CD4-positive, alpha-beta T cell treated with Interleukin-15 for 4 hours (primary cell): ENCODE results near the gene PNLDC1.
"Not testable (repeated sequence)": the region's sequence is repeated elsewhere in the genome, so short reads cannot be mapped to it uniquely, and the experiment has no call there.

ENCODE experiments used
- DNase-seq: peaks from one replicate; pipeline ENCODE4 v3.0.0-alpha.2; 2020; ENCODE audit warnings: low spot score

Gene PNLDC1

DNA sequence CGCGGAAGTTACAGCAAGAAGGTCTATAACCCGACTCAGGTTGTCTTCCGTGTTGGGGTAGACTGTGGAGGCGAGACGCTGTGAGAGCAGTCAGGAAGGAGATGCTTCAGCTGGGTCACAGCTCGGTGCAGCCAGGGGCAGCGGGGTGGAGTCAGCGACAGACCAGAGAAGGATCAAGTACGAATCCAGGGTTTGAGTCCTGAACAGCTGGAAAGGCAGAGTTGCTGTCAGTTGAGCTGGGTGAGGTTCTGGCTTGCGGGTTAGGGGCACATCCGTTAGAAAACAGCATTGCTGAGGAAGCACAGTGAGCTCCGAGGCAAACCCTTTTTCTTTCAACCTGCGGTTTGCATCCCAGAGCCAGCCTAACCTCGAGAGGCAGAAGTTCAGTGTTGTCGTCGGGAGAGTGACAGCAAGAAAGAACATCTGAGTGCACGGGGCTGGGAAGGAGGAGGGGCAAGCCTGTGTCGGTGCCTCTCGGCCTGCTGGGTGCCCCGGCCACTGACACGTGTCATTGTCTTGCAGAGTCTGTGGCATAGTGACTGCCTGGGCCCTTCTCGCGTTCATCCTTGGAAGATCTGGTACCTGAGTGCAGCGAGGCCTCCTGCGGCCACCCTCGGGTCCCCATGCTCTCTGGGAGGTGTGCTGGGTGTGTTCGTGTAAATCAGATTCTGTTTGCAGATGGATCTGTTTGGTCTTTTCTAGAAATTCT, 20.0 kb downstream of the PNLDC1 start:
- DNase-seq: peak; percentile 22

GRCh38 chr6:159821122-159821521, 21.0 kb downstream of the PNLDC1 start:
- no peak for DNase-seq

DNA sequence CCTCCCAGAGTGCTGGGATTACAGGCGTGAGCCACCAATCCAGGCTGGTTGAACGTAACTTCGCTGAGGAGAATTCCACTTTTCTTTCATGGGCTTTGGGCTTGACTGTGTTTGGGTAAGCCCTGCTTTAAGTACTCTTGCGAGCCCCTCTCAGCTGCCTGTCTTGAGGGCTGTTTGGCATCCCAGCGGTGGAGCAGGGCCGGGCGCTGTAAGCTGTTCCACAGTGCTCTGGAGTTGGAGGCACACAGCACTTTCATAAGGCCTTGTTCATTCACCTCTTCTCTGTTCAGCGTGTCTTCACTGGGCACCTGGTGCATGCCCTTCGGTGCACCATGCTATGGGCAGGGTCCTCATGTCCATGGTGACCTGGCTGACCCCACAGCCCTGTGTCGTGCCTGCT, 21.6 kb downstream of the PNLDC1 start:
- no peak for DNase-seq

GRCh38 chr6:159823953-159824352, 23.9 kb downstream of the PNLDC1 start:
- no peak for DNase-seq

DNA sequence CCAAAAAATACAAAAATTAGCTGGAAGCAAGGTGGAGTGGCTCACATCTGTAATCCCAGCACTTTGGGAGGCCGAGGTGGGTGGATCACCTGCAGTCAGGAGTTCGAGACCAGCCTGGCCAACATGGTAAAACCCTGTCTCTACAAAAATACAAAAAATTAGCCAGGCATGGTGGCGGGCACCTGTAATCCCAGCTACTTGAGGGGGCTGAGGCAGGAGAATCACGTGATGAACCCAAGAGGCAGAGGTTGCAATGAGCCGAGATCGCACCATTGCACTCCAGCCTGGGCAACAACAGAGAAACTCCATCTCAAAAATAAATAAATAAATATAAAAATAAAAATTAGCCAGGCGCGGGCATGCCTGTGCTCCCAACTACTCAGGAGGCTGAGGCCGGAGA, 24.6 kb downstream of the PNLDC1 start:
- not testable (repeated sequence) for DNase-seq

- no peak for DNase-seq
Measured at GRCh38 chr6:159826004-159826403, 25.9 kb downstream of the PNLDC1 start.

- DNase-seq: no peak
Measured at GRCh38 chr6:159826968-159827647, 27.0 kb downstream of the PNLDC1 start.

GRCh38 chr6:159828074-159828473, 28.0 kb downstream of the PNLDC1 start:
- DNase-seq: no peak

DNA sequence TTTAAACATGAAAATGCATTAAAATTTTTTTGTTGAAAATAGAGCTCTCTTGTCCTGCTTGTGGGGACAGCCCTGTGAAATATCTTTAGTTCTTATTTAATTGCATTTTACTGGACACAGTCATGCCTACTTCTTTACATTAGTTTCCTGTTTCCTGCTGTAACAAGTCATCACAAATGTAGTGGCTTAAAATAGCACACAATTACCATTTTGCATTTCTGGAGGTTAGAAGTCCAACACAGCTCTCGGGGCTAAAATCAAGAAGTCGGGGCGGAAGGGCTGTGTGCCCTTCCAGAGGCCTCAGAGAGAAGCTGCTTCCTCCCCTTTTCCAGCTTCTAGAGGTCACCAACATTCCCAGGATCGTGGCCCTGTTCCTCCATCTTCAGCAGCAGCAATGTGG, 29.4 kb downstream of the PNLDC1 start:
- no peak for DNase-seq

DNA sequence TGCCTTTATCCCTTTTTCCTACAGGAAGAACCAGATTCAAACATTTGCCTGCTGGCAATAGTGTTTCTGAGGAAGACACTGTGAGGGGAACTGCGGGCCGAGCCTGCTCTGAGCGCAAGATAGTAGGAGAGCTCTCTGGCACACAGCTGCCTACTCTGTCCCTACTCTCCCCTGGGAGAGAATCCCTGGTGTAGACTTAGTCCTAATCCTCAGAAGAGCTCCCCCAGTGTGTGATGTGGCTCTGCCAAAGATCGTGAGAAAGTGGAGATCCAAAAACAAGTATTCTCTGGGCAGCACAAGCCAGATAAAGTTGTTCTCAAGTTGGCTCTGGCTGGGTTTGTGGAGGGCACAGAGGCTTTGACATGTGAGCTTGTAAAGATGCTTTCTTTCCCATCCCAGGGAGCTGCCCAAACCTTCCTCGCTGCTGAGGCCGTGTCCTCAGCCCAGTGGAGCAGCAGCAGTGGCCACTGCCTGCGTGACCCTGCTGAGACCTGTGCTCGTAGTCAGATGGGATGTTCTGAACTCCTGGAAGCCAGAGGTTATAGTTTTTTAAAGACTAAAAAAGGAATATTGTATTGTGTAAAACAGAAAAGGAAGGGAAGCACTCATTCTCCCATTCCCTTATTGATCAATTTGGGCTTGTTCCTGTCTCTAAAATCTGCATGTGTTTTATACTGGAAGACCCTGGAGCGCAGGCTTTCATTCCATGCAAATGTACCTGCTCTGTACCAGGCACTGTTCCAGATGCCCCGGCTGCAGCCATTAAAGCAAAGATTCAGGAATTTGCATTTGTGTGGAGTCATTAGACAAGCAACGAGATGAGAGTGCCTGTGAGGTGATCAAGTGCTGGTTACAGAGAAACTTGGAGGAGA, 30.7 kb downstream of the PNLDC1 start:
- no peak for DNase-seq

- no peak for DNase-seq
Measured at GRCh38 chr6:159831373-159831679, 31.2 kb downstream of the PNLDC1 start.

- DNase-seq: no peak
Measured at GRCh38 chr6:159832946-159833345, 32.9 kb downstream of the PNLDC1 start.

DNA sequence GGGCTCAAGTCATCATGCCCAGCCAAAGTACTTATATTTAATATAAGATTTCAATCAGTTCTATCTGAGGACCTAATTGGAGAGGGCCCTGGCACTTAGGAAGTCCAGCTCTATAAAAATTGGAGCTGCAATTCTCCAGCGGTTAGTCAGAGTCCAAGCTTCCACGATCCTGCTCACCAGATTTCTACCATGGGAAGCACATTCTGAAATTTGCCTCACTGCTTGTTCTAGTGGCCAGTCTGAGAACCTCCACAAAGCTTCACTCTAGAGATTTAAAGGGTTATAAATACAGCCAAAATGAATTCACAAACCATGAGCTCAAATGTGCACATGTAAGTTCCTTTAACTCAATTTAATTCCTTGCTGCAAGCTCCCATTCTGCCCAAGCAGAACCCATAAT, 33.5 kb downstream of the PNLDC1 start:
- DNase-seq: no peak

- DNase-seq: no peak
Measured at GRCh38 chr6:159833997-159834603, 34.0 kb downstream of the PNLDC1 start.

DNA sequence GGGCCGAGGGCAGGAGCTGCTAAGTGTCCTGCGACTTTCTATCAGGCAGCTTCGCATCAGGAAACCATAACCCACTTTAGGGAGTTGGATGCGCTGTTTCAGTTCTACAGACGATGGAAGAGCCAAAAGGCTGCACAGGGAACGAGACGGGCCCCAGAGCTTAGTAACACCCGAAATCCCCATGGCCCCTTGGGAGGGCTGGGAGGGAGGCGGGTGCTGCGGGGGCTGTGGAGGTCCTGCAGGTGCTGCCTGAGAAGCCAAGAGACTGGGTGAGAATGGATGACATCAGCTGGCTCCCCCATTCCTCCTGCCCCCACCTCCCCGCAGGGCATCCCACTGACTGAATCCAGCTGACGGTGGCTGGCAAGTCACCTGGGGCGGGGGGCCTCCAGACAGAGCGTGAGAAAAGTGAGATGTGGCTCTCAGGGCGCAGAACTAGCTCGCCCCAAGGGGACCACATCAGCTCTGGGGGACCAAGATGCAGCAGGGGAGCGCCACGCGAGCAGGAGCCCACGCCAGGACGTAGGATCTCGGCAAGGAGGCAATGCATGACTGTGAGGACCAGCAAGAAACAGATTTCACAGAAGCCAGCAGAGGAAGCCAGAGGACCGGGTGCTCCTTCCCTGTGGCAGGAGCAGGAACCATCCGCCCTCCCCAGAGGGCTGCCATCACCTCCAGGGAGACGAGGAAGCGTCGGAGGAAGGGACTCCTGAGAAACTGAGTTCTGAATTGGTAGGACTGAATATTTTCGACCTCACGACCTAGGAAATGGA, 36.8 kb downstream of the PNLDC1 start:
- DNase-seq: no peak

GRCh38 chr6:159837511-159837910, 37.4 kb downstream of the PNLDC1 start:
- DNase-seq: no peak

DNA sequence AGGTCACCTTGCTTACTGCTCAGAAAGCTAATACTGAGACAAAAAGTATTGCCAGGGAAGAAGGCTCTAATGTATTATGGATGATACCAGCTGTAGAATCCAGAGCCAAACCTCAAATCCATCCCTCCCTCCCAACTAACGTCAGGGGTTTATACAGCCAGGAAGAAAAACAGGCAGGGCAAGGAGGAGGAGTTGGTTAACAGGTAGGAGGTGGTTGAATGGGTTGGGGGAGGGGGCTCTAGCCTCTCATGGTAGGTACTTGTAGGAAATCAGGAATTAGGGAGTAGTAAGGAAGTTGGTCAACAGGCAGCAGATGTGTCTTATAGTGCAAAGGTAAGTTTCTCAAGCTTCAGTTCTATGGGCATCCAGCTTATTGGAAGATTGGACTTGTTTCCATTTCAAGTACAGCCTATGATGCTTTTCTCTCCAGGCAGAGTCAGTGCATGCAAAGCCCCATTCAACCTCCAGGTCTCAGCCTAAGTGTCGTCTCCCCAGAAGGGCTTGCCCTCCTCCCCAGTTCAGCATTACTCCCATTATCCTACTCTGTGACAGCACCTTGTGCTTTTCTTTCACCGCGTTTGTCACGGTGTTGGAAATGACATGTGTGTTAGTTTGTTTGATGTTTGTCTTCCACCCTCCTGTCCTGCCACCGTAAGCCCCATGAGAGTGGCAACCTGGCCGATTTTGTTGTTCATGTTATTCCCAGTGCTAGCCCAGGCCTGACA, 38.1 kb downstream of the PNLDC1 start:
- no peak for DNase-seq

- no peak for DNase-seq
Measured at GRCh38 chr6:159842035-159842434, 42.0 kb downstream of the PNLDC1 start.

DNA sequence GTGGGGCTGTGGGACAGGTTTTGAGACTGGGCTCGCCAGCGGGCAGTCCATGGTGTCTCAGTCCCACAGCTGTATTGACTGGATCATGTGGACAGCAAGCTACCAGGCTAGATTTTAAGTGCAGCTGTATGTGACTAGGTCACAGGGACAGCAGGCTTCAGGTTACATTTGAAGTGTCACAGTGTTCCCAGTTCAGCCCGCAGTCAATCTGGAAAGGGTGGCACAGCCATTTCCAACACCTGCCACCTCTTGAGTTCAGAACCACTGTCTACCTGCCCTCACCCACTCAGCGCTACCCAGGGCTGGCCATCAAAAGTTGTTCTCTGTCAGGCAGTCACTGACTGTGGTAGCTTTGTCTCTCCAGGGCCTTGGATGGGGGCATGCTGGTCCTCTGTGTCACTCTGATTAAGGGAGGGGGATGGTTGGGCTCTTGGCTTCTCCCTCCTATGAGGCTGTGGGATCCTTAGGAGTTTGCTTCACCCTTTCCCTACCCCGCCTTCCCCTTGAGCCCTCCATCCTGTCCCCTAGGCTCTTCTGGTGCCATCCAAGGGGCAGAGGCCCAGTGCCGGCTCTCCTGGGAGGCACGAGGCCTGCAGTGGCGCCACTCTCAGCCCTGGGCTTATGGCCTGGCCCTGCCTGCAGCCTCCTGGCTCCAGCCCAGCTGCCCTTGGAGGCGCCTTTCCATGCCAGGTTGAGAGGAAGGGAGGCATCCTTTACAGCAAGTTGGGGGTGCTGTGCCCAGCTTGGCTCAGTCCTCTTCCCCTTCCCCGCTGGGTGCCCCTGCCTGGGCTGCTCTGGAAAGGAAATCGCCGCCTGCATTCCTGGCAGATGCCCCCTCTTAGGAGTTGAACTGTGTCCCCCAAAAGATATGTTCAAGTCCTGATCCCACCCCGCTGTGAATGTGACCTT, 44.9 kb downstream of the PNLDC1 start:
- DNase-seq: no peak

- not testable (repeated sequence) for DNase-seq
Measured at GRCh38 chr6:159848552-159848951, 48.5 kb downstream of the PNLDC1 start.
